Right lobe of liver (tissue), 6 donors: Measurements from ENCODE around the gene MYL11. TPM values are rescaled to one million over a fixed set of nuclear protein-coding genes. Genes with fewer than 3 reads are reported as not detected.

Source experiments
- ATAC-seq, 4 donors: fragments of 200-7000 bp; cut with Tn5 transposase; one replicate each; pipeline ENCODE4 v1.9.1; 2020; ENCODE audit warnings: mild to moderate bottlenecking in 4 of 4, moderate library complexity in 4 of 4
- DNase-seq, 3 donors: peaks; one replicate each; pipeline ENCODE4 v3.0.0-alpha.2; 2020
- H3K27ac ChIP-seq, 3 donors: fragments of 200-600 bp; one replicate each; pipeline ENCODE4 v1.8.0; 2022
- H3K27me3 ChIP-seq, 2 donors: fragments of 200-600 bp; one replicate each; pipeline ENCODE4 v1.8.0; 2022
- H3K36me3 ChIP-seq, 4 donors: fragments of 200-600 bp; sonication (generic) in 1 of 4; one replicate each; pipeline versions ENCODE4 v1.5.1 to v1.8.0; 2017 to 2022; ENCODE audit warnings: control low read depth in 1 of 4
- H3K4me1 ChIP-seq, 4 donors: fragments of 200-600 bp; sonication (generic) in 1 of 4; one replicate each; pipeline versions ENCODE4 v1.5.1 to v1.8.0; 2017 to 2022; ENCODE audit warnings: control low read depth in 1 of 4
- H3K4me3 ChIP-seq, 3 donors: fragments of 200-600 bp; one replicate each; pipeline ENCODE4 v1.8.0; 2022
- H3K9me3 ChIP-seq, 4 donors: fragments of 200-600 bp; sonication (generic) in 1 of 4; one replicate each; pipeline versions ENCODE4 v1.5.1 to v1.8.0; 2017 to 2022; ENCODE audit warnings: control low read depth in 1 of 4
- POLR2A ChIP-seq: fragments of 450-650 bp; IDR thresholded peaks from one replicate; pipeline ENCODE4 v1.6.1; 2017; ENCODE audit warnings: antibody characterized with exemption, mild to moderate bottlenecking
- WGBS: methylation state at CpG from one replicate; pipeline ENCODE4 v1.1.6; 2018; ENCODE audit warnings: low coverage, low lambda C conversion rate; ENCODE audit not compliant: insufficient coverage; ENCODE audit errors: missing lambda C conversion rate; 5-methylcytosine and 5-hydroxymethylcytosine counted together
- intact Hi-C, 2 donors: fragments of 100-400 bp; cut with DNase I; formaldehyde crosslinking; loops; one replicate each; pipeline versions ENCODE4 v1.11.2 to v1.14.1; 2022
- total RNA-seq, 6 experiments: library from RNA; depleted of rRNA in 2 of 6; stranded (reverse); fragments of >200 nt in 2 of 6; fragmentation: NEBNext Ultra II Directional in 3 of 6; extraction: Animal tissue kit (Norgen Biotek cat#: 25700) in 3 of 6; gene quantifications; one replicate each; pipeline versions ENCODE4 v1.1.0 to v1.2.4, GENCODE V29; 2016 to 2023
- TF ChIP-seq, protein P1 (sequence below), 4 donors: fragments of 200-600 bp in 3 of 4; fragments of 450-650 bp in 1 of 4; IDR thresholded peaks; one replicate each; pipeline versions ENCODE4 v1.5.1 to v1.8.0; 2016 to 2022; ENCODE audit warnings: antibody characterized with exemption in 4 of 4, mild to moderate bottlenecking in 2 of 4
- donor health status: DM: no; HTN: yes; CAD: no.
- donor health status: DM: no; HTN: no; CAD: no.
- donor health status: DM: no; HTN: no; CAD: no.
- donor health status: DM: no; HTN: yes; CAD: no.
- donor health status: DM: no; HTN: yes; CAD: no.

Gene MYL11
- total RNA-seq, 6 experiments from 2014 or later = 1.4 TPM; not detected in 5

DNA sequence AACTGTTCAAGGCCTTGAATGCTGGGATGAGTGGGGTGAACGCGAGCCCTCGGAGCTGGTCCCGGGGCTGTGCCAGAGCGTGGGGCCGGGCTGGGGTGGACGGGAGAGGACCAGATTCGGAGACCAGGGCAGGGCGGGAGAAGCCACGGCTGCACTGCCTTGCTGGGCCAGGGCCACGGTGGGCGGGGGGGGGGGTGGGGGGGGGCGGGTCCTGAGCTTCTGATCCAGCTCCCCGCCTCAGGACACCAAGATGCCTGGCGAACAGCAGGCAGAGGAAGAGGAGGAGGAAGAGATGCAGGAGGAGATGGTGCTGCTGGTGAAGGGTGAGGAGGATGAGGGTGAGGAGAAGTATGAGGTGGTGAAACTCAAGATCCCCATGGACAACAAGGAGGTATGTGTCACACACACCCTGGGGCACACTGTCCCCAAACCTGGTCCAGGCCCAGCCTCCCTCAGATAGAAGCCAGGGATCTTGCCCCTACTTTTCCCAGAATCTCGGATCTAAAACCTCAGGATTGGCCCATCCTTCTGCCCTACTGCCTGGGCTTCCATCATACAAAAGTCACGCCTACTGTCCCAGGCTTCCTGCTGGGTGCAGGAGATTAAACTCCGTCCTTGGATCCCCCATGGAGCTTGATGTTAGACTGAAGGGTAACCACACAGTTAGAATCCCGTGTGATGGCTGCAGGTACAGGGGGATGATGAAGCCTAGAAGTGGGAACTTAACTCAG, 33.4 kb downstream of the MYL11 start:
- ATAC-seq (peak; percentile 5 to 36 (median 18)), DNase-seq (no peak)
- Histone ChIP-seq H3K4me3 (peak overlapping the region; percentile 59 to 73 (median 70)), H3K27me3 (no peaks in the 10 kb centered on the region), H3K36me3 (no peaks in the 10 kb centered on the region), H3K27ac (peak overlapping the region; percentile 63 to 81 (median 67)), H3K9me3 (no peaks in the 10 kb centered on the region), H3K4me1 (peaks cover 0 to 21% (median 10%) of the 10 kb centered on the region in 4 donors)
- intact Hi-C loops = no loop called here
- TF ChIP-seq, protein P1, sequence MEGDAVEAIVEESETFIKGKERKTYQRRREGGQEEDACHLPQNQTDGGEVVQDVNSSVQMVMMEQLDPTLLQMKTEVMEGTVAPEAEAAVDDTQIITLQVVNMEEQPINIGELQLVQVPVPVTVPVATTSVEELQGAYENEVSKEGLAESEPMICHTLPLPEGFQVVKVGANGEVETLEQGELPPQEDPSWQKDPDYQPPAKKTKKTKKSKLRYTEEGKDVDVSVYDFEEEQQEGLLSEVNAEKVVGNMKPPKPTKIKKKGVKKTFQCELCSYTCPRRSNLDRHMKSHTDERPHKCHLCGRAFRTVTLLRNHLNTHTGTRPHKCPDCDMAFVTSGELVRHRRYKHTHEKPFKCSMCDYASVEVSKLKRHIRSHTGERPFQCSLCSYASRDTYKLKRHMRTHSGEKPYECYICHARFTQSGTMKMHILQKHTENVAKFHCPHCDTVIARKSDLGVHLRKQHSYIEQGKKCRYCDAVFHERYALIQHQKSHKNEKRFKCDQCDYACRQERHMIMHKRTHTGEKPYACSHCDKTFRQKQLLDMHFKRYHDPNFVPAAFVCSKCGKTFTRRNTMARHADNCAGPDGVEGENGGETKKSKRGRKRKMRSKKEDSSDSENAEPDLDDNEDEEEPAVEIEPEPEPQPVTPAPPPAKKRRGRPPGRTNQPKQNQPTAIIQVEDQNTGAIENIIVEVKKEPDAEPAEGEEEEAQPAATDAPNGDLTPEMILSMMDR (IDR thresholded peaks at IDR 0.05) = no peak
- no peak for TF ChIP-seq POLR2A
- 15% methylated on average over 9 of the region's 19 CpGs for WGBS

DNA sequence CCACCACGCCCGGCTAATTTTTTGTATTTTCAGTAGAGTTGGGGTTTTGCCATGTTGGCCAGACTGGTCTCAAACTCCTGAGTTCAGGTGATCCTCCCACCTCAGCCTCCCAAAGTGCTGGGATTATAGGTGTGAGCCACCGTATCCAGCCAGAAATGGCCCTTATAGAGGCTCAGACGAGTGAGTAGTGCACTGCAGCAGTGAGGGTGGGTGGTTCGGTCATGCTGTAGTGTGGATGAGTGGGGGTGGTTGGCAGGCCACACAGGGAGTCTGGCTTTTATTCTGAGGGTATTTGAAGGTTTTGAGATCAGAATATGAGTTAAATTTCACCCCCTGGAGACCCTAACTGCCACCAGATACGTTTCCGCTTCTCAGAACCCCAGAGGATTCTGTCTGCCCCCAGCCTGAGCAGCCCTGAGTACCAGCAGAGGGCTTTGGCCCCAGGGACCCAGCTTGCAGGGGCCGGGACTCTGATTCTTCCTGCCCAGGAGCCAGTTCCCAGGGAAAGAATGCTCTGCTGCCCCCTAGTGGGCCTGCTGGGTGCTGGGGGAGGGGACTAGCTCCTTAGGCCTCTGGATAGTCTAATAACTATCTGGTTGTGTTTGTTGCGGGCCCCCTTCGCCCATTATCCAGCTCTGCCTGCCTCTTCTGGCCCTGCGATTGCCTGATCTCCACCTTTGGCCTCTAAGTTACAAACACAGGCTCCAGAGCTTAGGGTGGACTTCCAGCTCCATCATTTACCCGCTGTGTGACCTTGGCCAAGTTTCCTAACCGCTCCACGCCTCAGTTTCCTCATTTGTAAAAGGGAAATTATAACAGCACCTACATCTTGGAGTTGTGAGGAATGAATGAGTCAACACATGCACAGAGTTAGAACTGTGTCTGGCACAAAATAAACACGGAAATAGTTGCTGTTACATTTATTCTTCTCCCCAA, 34.8 kb downstream of the MYL11 start:
- Histone ChIP-seq H3K36me3 (peaks cover 0 to 6% (median 0%) of the 10 kb centered on the region in 4 donors), H3K27me3 (no peaks in the 10 kb centered on the region), H3K27ac (peak overlapping the region in 1 of 3 donors; percentile 45), H3K4me1 (peaks cover 0 to 21% (median 10%) of the 10 kb centered on the region in 4 donors), H3K9me3 (no peaks in the 10 kb centered on the region), H3K4me3 (no peak overlapping the region)
- 38% methylated on average over 11 of the region's 15 CpGs for WGBS
- peak; percentile 71 to 77 (median 74) for ATAC-seq
- DNase-seq = peak; percentile 92 to 93 (median 92)
- intact Hi-C loops = no loop called here
- TF ChIP-seq, protein P1 (IDR thresholded peaks at IDR 0.05) = peak; percentile 92 to 98 (median 96)
- TF ChIP-seq POLR2A = no peak

DNA sequence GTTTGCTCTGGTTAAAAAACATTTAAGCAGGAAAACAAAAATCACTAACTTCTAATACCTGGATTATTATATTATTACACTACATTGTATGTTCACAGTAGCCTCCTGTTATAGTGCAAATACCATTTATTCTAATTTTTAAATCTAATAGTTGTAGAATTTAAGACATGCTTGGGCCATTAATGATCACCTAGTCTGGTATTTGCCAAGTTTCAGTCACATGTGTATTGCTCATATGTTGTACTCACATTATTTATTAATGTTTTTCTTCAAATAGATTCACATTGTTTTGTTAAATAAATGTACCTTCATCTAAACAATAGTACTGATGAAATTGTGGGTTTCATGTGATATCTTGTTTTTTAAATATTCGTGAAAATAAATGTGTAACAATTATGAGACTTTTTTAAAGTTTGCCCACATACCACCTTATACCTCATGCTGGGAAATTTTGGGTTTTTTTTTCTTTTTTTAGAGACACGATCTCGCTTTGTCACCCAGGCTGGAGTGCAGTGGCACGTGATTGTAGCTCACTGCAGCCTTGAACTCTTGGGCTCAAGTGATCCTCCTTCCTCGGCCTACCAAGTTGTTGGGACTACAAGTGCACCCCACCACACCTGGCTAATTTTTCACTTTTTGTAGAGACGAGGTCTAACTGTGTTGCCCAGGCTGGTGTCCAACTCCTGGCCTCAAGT, 38.7 kb downstream of the MYL11 start:
- peaks cover 0 to 6% (median 0%) of the 10 kb centered on the region in 4 donors for H3K36me3 ChIP-seq
- peaks cover 0 to 24% (median 9%) of the 10 kb centered on the region in 4 donors for H3K4me1 ChIP-seq
- H3K27me3 ChIP-seq = no peaks in the 10 kb centered on the region
- DNase-seq (no peak), ATAC-seq (no peak)
- 59% methylated on average over 6 of the region's 6 CpGs for WGBS
- intact Hi-C loops = no loop called here
- H3K27ac ChIP-seq = peak overlapping the region in 2 of 3 donors; percentile 12 to 24
- no peak for TF ChIP-seq POLR2A
- TF ChIP-seq, protein P1 (IDR thresholded peaks at IDR 0.05) = no peak
- H3K4me3 ChIP-seq = no peak overlapping the region
- no peaks in the 10 kb centered on the region for H3K9me3 ChIP-seq

DNA sequence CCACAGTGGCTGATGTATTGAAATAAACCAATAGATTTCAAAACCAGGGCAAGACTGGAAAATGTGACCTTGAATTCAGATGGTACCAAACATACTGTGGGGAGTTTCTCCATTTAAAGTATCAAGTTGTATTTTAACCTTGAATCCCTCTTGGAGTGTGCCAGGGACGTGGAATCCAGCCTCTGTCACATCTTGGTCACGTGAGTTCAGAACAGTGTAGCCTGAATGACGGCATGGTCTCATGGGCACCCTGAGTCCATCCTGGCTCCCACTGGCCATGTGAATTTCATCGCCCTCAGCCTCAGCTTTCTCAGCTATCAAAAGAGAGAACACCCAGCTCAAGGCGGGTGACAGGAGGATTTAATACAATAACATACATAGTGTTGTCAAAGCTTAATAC, 39.6 kb downstream of the MYL11 start:
- TF ChIP-seq, protein P1 (IDR thresholded peaks at IDR 0.05) = no peak
- no peak for TF ChIP-seq POLR2A
- Histone ChIP-seq H3K27ac (peak overlapping the region in 2 of 3 donors; percentile 20 to 24), H3K27me3 (no peaks in the 10 kb centered on the region), H3K4me1 (peaks cover 0 to 21% (median 4%) of the 10 kb centered on the region in 4 donors), H3K9me3 (no peaks in the 10 kb centered on the region), H3K4me3 (no peak overlapping the region), H3K36me3 (peaks cover 0 to 6% (median 0%) of the 10 kb centered on the region in 4 donors)
- intact Hi-C loops = no loop called here
- DNase-seq = no peak
- 61% methylated on average over 4 of the region's 5 CpGs for WGBS
- no peak for ATAC-seq
